Stimulated activated CD4-positive, alpha-beta T cell treated with anti-CD3 and anti-CD28 coated beads, TNF-alpha, amount 100 ng/mL, for 48 hours (primary cell): ENCODE measurements around the gene WDFY4.

Experiments used
- DNase-seq, 3 donors: peaks; one replicate each; pipeline ENCODE4 v3.0.0-alpha.2; 2020; ENCODE audit warnings: low read depth in 3 of 3

WDFY4 gene

DNA sequence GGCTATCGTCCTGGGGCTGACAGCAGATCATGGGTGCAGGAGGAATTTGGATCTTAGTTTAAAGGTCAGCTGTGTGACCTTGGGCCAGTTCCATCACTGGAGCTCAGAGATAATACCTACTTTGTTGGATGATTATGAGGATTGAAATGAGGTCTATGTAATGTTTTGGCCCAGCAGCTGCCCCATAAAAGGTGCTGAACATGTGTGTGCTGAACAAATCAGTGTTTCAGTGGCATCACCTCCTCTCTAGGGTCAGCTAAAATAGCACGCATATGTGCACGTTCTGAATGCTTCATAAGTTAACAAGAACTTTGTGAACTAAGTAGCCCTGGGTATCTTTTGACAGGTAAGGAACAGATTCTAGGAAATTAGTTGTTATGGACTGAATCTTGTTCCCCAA, 339.8 kb downstream of the WDFY4 start:
- DNase-seq: no peak

DNA sequence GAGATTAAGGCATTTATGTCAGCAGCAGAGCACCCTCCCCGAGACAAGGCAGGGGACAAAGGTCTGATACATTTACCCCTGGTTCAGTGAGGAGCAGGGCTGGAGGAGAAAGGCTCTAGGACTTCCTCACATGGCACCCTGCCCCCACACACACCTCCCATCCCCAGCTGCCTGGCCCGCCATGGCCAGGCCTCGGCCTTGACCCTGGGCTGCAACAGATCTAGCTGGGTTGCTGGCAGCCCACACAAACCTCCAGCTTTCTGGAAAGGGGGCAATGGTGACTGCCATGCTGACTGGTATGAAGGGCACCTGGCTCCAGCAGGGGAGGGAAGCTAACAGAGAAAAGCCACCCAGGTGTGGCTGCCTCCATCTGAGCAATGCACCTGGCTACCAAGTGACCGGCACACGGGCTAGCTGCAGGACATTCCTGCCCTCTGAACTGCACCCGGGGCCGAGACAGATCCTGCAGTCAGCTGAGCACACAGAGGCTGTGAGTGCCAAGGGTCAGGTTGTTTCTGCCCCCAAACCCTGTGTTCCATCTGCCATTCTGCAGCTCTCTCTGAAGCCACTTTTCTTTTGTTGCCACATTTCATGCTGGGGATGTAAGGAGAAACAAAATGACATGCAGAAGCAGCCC, 340.8 kb downstream of the WDFY4 start:
- no peak for DNase-seq

DNA sequence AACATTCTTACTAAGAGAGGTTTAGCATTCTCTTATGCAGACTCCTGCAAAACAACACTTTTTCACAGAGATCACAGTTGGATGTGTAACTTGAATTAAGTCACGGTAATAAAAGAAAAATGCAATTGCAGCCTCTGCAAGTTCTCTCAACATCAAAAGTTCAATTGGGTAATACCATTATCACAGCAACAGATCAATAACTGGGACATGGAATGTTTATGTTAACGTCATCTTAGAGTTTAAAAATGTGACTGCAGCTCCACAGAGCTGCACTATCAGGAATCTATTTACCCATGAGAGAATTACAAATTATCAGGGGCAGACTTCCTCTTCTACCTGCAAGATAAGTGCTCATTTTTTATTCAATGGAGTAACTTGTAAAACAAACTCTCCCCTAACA, 344.0 kb downstream of the WDFY4 start:
- no peak for DNase-seq

GRCh38 chr10:49029666-49030065, 345.0 kb downstream of the WDFY4 start:
- DNase-seq: no peak
